ENCODE data around the gene CXXC1.
A peak's percentile ranks its signal among the peaks of the same experiment; 100 is the strongest.
"Not testable (repeated sequence)": the region's sequence is repeated elsewhere in the genome, so short reads cannot be mapped to it uniquely, and the experiment has no call there.

CXXC1 gene

GRCh38 chr18:50287441-50288347, at the start of gene CXXC1:
Gene CXXC1 (minus strand): TSS chr18:50287692. CDS start chr18:50287589, 103 bp downstream.
- peak; percentile 100 for DNase-seq

- no peak for DNase-seq
Observed at GRCh38 chr18:50334546-50335152, 47.2 kb upstream of the CXXC1 start.

- no peak for DNase-seq
Observed at GRCh38 chr18:50331691-50332090, 44.2 kb upstream of the CXXC1 start.

GRCh38 chr18:50330176-50330575, 42.7 kb upstream of the CXXC1 start:
- DNase-seq = no peak

GRCh38 chr18:50327983-50328382, 40.5 kb upstream of the CXXC1 start:
- no peak for DNase-seq

GRCh38 chr18:50320719-50321118, 33.2 kb upstream of the CXXC1 start:
- DNase-seq = no peak

- no peak for DNase-seq
Observed at GRCh38 chr18:50315100-50315871, 27.8 kb upstream of the CXXC1 start.

GRCh38 chr18:50313873-50314460, 26.5 kb upstream of the CXXC1 start:
- no peak for DNase-seq

GRCh38 chr18:50313031-50313607, 25.6 kb upstream of the CXXC1 start:
- DNase-seq = no peak

GRCh38 chr18:50312296-50313030, 25.0 kb upstream of the CXXC1 start:
- no peak for DNase-seq

GRCh38 chr18:50311650-50312049, 24.2 kb upstream of the CXXC1 start:
- DNase-seq = no peak

- no peak for DNase-seq
Observed at GRCh38 chr18:50310080-50310479, 22.6 kb upstream of the CXXC1 start.

GRCh38 chr18:50308851-50309250, 21.4 kb upstream of the CXXC1 start:
- not testable (repeated sequence) for DNase-seq

GRCh38 chr18:50307738-50308470, 20.4 kb upstream of the CXXC1 start:
- DNase-seq = peak; percentile 83

GRCh38 chr18:50307400-50307737, 19.9 kb upstream of the CXXC1 start:
- DNase-seq = no peak

- DNase-seq = no peak
Observed at GRCh38 chr18:50306944-50307343, 19.5 kb upstream of the CXXC1 start.

- DNase-seq = no peak
Observed at GRCh38 chr18:50301074-50301473, 13.6 kb upstream of the CXXC1 start.

GRCh38 chr18:50299626-50300388, 12.3 kb upstream of the CXXC1 start:
- DNase-seq = no peak

GRCh38 chr18:50298443-50299284, 11.2 kb upstream of the CXXC1 start:
- DNase-seq = no peak
